Osteocyte (in vitro differentiated cells): ENCODE measurements around the gene RIPOR2. TPM values are rescaled to one million over a fixed set of nuclear protein-coding genes. Genes with fewer than 3 reads are reported as not detected.

Experiments
- DNase-seq: peaks from one replicate; pipeline ENCODE4 v3.0.0; 2021; ENCODE audit warnings: mixed read lengths; ENCODE audit not compliant: unreplicated experiment; ENCODE audit errors: extremely low spot score
- H3K27ac Mint-ChIP-seq: one replicate; pipeline ENCODE4 v1.8.0; 2021; ENCODE audit warnings: mild to moderate bottlenecking, mixed read lengths; ENCODE audit not compliant: unreplicated experiment
- H3K27me3 Mint-ChIP-seq: one replicate; pipeline ENCODE4 v1.8.0; 2021; ENCODE audit warnings: mixed read lengths; ENCODE audit not compliant: unreplicated experiment
- H3K36me3 Mint-ChIP-seq: one replicate; pipeline ENCODE4 v1.8.0; 2021; ENCODE audit warnings: mixed read lengths; ENCODE audit not compliant: unreplicated experiment
- H3K4me1 Mint-ChIP-seq: one replicate; pipeline ENCODE4 v1.8.0; 2021; ENCODE audit warnings: mixed read lengths; ENCODE audit not compliant: unreplicated experiment
- H3K4me3 Mint-ChIP-seq: one replicate; pipeline ENCODE4 v1.8.0; 2021; ENCODE audit warnings: mild to moderate bottlenecking, moderate library complexity, mixed read lengths; ENCODE audit not compliant: unreplicated experiment
- H3K9me3 Mint-ChIP-seq: one replicate; pipeline ENCODE4 v1.8.0; 2021; ENCODE audit warnings: mixed read lengths; ENCODE audit not compliant: unreplicated experiment
- total RNA-seq: library from RNA; stranded (reverse); gene quantifications from 2 replicates; pipeline ENCODE4 v1.2.1, GENCODE V29; 2021
- TF ChIP-seq, protein P1 (sequence below): fragments of 200-600 bp; sonication (generic); IDR thresholded peaks from 2 replicates; pipeline ENCODE4 v1.5.0; 2021; ENCODE audit warnings: antibody characterized with exemption, mild to moderate bottlenecking, moderate library complexity

The RIPOR2 gene
- total RNA-seq, 1 donor from 2014 or later = 6.3 TPM

DNA sequence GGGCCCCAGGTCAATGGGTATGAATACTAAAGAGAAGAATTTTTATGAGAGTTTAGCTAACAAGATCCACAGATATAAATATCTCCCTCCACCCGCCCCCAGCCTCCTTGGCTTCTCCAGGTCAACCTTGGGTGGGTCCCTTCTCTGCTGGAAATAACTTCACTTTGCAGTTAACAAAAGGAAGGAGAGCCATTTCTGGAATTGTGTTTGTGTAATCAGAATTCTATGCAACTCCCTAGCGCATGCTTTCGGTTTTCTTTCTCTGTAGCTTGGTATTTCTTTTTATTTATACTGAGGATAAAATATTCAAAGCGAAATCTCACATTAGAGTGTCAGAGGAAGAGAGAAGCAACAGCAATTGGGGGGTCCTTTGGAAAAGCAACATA, 27.1 kb downstream of the RIPOR2 start:
- TF ChIP-seq, protein P1, sequence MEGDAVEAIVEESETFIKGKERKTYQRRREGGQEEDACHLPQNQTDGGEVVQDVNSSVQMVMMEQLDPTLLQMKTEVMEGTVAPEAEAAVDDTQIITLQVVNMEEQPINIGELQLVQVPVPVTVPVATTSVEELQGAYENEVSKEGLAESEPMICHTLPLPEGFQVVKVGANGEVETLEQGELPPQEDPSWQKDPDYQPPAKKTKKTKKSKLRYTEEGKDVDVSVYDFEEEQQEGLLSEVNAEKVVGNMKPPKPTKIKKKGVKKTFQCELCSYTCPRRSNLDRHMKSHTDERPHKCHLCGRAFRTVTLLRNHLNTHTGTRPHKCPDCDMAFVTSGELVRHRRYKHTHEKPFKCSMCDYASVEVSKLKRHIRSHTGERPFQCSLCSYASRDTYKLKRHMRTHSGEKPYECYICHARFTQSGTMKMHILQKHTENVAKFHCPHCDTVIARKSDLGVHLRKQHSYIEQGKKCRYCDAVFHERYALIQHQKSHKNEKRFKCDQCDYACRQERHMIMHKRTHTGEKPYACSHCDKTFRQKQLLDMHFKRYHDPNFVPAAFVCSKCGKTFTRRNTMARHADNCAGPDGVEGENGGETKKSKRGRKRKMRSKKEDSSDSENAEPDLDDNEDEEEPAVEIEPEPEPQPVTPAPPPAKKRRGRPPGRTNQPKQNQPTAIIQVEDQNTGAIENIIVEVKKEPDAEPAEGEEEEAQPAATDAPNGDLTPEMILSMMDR = no peak
- Mint-ChIP-seq H3K27me3 (no peaks in the 10 kb centered on the region), H3K27ac (peak overlapping the region; percentile 80), H3K4me3 (peak overlapping the region; percentile 92), H3K9me3 (no peaks in the 10 kb centered on the region), H3K4me1 (peaks cover 46% of the 10 kb centered on the region), H3K36me3 (no peaks in the 10 kb centered on the region)
- DNase-seq = no peak

DNA sequence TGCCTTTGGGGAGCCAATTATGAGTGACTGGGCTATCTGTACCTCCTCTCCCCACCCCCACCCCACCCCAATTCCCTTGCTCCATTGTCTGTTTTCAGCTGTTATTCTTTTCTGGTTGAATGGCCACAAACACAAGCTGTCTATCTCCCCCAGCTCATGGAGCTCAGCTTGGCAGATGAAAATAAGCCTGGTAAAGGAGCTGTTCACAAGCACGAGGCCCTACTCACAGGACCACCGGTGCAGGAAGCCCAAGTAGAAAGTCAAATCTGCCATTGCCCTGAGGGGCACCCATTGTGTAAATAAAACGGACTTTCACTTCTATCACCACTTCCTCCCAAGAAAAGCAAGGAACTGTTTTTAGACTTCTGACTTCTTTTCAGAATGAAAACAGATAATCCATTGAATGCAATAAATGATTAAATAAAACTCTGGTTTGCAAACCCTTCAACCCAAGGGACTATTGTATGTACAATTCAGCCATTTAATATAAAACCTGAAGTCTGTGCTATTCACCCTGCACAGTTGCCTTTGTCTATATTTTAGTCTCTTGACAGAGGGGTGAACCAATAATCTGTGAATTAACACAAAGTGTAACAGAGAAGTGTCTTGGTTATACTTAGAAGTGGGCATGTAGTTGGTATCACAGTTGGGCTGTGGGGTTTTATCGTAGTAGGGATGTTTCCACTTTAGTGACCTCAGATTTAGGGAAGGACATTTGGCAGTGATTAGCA, 27.7 kb downstream of the RIPOR2 start:
- peak overlapping the region; percentile 30 for H3K4me3 Mint-ChIP-seq
- TF ChIP-seq, protein P1 = no peak
- H3K27ac Mint-ChIP-seq = peak overlapping the region; percentile 80
- no peak for DNase-seq
- H3K36me3 Mint-ChIP-seq = no peaks in the 10 kb centered on the region
- peaks cover 3% of the 10 kb centered on the region for H3K9me3 Mint-ChIP-seq
- H3K4me1 Mint-ChIP-seq = peaks cover 46% of the 10 kb centered on the region
- no peaks in the 10 kb centered on the region for H3K27me3 Mint-ChIP-seq

DNA sequence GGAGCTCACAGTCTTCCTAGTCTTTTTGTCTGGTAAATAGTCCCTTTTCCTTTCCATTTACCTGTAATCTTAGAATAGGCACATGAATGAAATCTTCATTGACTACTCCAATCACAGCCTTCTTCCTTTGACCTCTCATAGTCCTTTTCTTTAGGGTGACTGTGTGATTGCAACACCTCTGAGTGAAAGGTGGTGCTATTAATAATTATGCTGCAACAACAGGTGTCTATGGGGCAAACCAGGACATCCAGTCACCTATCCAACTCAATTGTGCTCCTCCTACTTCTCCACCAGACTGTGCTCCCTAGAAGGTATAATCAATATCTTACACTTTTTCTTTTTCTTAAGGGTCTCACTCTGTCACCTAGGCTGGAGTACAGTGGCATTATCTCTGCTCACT, 29.4 kb downstream of the RIPOR2 start:
- no peak for DNase-seq
- no peak overlapping the region for H3K4me3 Mint-ChIP-seq
- no peak overlapping the region for H3K27ac Mint-ChIP-seq
- peaks cover 41% of the 10 kb centered on the region for H3K4me1 Mint-ChIP-seq
- no peaks in the 10 kb centered on the region for H3K36me3 Mint-ChIP-seq
- peaks cover 11% of the 10 kb centered on the region for H3K9me3 Mint-ChIP-seq
- TF ChIP-seq, protein P1 = no peak
- H3K27me3 Mint-ChIP-seq = no peaks in the 10 kb centered on the region

DNA sequence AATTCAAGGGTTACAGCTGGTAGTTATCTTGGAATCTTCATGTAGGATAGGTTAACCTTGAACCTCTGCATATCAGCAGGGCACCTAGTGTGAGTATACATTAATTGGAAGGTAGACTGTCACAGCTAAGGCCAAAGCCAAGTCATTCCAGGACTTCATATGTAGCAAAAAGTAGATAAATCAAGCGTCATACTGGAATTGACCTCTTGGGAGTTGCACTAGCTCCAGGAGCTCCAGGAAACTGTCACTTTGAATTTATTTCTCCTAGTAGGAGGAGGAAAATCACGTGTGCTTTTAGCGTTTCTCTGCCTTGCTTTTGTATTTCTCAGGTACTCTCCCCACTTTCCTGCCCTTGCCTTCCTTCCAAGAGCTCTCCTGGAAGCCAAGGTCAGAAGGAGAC, 30.3 kb downstream of the RIPOR2 start:
- DNase-seq = no peak
- no peaks in the 10 kb centered on the region for H3K36me3 Mint-ChIP-seq
- TF ChIP-seq, protein P1 = no peak
- H3K27me3 Mint-ChIP-seq = no peaks in the 10 kb centered on the region
- H3K27ac Mint-ChIP-seq = no peak overlapping the region
- no peak overlapping the region for H3K4me3 Mint-ChIP-seq
- peaks cover 11% of the 10 kb centered on the region for H3K9me3 Mint-ChIP-seq
- H3K4me1 Mint-ChIP-seq = peaks cover 42% of the 10 kb centered on the region

DNA sequence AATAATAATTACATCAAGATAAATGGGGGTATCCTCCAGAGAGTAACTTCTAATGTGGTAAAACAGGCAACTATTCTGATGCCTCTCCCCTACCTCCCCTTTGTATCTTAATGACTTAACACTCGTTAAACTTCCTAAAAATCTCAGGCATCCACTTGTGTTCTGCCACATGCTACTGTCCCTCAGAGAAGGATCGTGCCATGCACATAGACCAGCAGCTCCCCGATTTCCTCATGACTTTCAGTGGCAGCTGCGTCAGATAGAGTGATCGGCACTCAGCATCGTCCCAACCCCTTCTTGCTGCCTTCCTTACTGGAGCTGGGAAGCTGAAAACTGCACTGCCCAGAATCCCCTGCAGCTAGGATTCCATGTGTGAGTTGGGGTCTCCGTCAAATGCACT, 32.1 kb downstream of the RIPOR2 start:
- no peaks in the 10 kb centered on the region for H3K36me3 Mint-ChIP-seq
- H3K27ac Mint-ChIP-seq = no peak overlapping the region
- TF ChIP-seq, protein P1 = no peak
- H3K4me3 Mint-ChIP-seq = no peak overlapping the region
- DNase-seq = no peak
- H3K9me3 Mint-ChIP-seq = peaks cover 11% of the 10 kb centered on the region
- peaks cover 24% of the 10 kb centered on the region for H3K4me1 Mint-ChIP-seq
- no peaks in the 10 kb centered on the region for H3K27me3 Mint-ChIP-seq
